GM12878 (cell line): ENCODE data around the gene LRCH4. TPM values are rescaled to one million over a fixed set of nuclear protein-coding genes. Genes with fewer than 3 reads are reported as not detected.

ENCODE experiments used
- CTCF ChIP-seq, 3 experiments: IDR thresholded peaks in 2 of 3; conservative IDR thresholded peaks in 1 of 3; 2 replicates each; pipeline ENCODE4 v1.5.1; 2011; ENCODE audit warnings: low read depth in 3 of 3, low read length in 3 of 3, mild to moderate bottlenecking in 3 of 3, control low read depth in 2 of 3, moderate library complexity in 2 of 3, inconsistent platforms in 1 of 3, mixed read lengths in 1 of 3; ENCODE audit not compliant: control insufficient read depth in 2 of 3, insufficient read depth in 1 of 3; ENCODE audit errors: extremely low read depth in 1 of 3
- CUX1 ChIP-seq: IDR thresholded peaks from 2 replicates; pipeline ENCODE4 v1.6.1; 2012; ENCODE audit warnings: improper control_type of control experiment, low read depth, low read length; ENCODE audit not compliant: insufficient replicate concordance
- EZH2 ChIP-seq: IDR thresholded peaks from 2 replicates; pipeline ENCODE4 v1.6.1; 2012; ENCODE audit warnings: low read depth, mild to moderate bottlenecking, control low read depth, inconsistent platforms, low read length, borderline replicate concordance; ENCODE audit not compliant: control insufficient read depth
- JUNB ChIP-seq: IDR thresholded peaks from 2 replicates; pipeline ENCODE4 v1.6.1; 2016; ENCODE audit warnings: antibody characterized with exemption, mild to moderate bottlenecking
- NFYA ChIP-seq: IDR thresholded peaks from 2 replicates; pipeline ENCODE4 v1.6.1; 2011; ENCODE audit warnings: low read depth, mild to moderate bottlenecking, low read length, improper control_type of control experiment, borderline replicate concordance
- NKRF ChIP-seq: fragments of 450-650 bp; conservative IDR thresholded peaks from 2 replicates; pipeline ENCODE4 v1.6.1; 2017; ENCODE audit warnings: mild to moderate bottlenecking, moderate library complexity
- STAT1 ChIP-seq: fragments of 450-650 bp; conservative IDR thresholded peaks from 2 replicates; pipeline ENCODE4 v1.6.1; 2014; ENCODE audit warnings: antibody characterized with exemption, mild to moderate bottlenecking
- polyA plus RNA-seq, 11 experiments: library from polyadenylated mRNA; depleted of rRNA in 4 of 11; unstranded in 6 of 11; stranded (reverse) in 5 of 11; fragments of >200 nt; fragmentation: Nextera tagmentation in 4 of 11; fragmentation: Illumina TruSeq in 1 of 11; extraction: Ambion mirVana in 4 of 11; extraction: Trizol in 1 of 11; gene quantifications; 1 replicate in 1 of 11; 2 replicates in 10 of 11; pipeline versions ENCODE4 v1.2.1 to v1.2.3, GENCODE V29; 2011 to 2016; ENCODE audit warnings: inconsistent platforms in 2 of 11, missing spikeins in 2 of 11, low read depth in 1 of 11
- total RNA-seq, 4 experiments: library from RNA; depleted of rRNA in 3 of 4; stranded (reverse); fragments of >200 nt in 3 of 4; fragmentation: Illumina TruSeq in 1 of 4; extraction: Trizol in 1 of 4; gene quantifications; 2 replicates each; pipeline versions ENCODE4 v1.2.1 to v1.2.3, GENCODE V29; 2013 to 2021
- TF ChIP-seq, protein P1 (sequence below): fragments of 450-650 bp; formaldehyde crosslinking; IDR thresholded peaks from 2 replicates; pipeline ENCODE4 v1.4.0; 2020; ENCODE audit warnings: mild to moderate bottlenecking, moderate library complexity
- TF ChIP-seq, protein P2 (sequence below): fragments of 450-650 bp; IDR thresholded peaks from 2 replicates; pipeline ENCODE4 v1.6.1; 2016; ENCODE audit warnings: mild to moderate bottlenecking, moderate library complexity, borderline replicate concordance

Gene LRCH4
- total and polyA plus RNA-seq, 10 of the 15 experiments (the other 5 are each of a cell fraction or from before 2014, with no cell fraction given), result 0.58 to 96.7 (median 28.4) TPM

- no peak for TF ChIP-seq CUX1
- TF ChIP-seq STAT1, result no peak
- TF ChIP-seq CTCF (IDR thresholded peaks at IDR 0.05 in 2 of 3, conservative IDR thresholded peaks at IDR 0.05 in 1 of 3; ENCODE audit: control insufficient read depth in 2 of 3, extremely low read depth in 1 of 3, insufficient read depth in 1 of 3, low read depth in 3 of 3, low read length in 3 of 3), result no peak
- TF ChIP-seq, protein P1, sequence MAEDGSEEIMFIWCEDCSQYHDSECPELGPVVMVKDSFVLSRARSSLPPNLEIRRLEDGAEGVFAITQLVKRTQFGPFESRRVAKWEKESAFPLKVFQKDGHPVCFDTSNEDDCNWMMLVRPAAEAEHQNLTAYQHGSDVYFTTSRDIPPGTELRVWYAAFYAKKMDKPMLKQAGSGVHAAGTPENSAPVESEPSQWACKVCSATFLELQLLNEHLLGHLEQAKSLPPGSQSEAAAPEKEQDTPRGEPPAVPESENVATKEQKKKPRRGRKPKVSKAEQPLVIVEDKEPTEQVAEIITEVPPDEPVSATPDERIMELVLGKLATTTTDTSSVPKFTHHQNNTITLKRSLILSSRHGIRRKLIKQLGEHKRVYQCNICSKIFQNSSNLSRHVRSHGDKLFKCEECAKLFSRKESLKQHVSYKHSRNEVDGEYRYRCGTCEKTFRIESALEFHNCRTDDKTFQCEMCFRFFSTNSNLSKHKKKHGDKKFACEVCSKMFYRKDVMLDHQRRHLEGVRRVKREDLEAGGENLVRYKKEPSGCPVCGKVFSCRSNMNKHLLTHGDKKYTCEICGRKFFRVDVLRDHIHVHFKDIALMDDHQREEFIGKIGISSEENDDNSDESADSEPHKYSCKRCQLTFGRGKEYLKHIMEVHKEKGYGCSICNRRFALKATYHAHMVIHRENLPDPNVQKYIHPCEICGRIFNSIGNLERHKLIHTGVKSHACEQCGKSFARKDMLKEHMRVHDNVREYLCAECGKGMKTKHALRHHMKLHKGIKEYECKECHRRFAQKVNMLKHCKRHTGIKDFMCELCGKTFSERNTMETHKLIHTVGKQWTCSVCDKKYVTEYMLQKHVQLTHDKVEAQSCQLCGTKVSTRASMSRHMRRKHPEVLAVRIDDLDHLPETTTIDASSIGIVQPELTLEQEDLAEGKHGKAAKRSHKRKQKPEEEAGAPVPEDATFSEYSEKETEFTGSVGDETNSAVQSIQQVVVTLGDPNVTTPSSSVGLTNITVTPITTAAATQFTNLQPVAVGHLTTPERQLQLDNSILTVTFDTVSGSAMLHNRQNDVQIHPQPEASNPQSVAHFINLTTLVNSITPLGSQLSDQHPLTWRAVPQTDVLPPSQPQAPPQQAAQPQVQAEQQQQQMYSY (CRISPR knock-in tag), result no peak
- TF ChIP-seq NKRF, result no peak
- no peak for TF ChIP-seq EZH2
- TF ChIP-seq, protein P2, sequence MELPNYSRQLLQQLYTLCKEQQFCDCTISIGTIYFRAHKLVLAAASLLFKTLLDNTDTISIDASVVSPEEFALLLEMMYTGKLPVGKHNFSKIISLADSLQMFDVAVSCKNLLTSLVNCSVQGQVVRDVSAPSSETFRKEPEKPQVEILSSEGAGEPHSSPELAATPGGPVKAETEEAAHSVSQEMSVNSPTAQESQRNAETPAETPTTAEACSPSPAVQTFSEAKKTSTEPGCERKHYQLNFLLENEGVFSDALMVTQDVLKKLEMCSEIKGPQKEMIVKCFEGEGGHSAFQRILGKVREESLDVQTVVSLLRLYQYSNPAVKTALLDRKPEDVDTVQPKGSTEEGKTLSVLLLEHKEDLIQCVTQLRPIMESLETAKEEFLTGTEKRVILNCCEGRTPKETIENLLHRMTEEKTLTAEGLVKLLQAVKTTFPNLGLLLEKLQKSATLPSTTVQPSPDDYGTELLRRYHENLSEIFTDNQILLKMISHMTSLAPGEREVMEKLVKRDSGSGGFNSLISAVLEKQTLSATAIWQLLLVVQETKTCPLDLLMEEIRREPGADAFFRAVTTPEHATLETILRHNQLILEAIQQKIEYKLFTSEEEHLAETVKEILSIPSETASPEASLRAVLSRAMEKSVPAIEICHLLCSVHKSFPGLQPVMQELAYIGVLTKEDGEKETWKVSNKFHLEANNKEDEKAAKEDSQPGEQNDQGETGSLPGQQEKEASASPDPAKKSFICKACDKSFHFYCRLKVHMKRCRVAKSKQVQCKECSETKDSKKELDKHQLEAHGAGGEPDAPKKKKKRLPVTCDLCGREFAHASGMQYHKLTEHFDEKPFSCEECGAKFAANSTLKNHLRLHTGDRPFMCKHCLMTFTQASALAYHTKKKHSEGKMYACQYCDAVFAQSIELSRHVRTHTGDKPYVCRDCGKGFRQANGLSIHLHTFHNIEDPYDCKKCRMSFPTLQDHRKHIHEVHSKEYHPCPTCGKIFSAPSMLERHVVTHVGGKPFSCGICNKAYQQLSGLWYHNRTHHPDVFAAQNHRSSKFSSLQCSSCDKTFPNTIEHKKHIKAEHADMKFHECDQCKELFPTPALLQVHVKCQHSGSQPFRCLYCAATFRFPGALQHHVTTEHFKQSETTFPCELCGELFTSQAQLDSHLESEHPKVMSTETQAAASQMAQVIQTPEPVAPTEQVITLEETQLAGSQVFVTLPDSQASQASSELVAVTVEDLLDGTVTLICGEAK, result no peak
- TF ChIP-seq NFYA, result no peak
- no peak for TF ChIP-seq JUNB
These were observed 20.8 kb downstream of the LRCH4 start (continued) for GRCh38 chr7:100565133-100565571.
